ENCODE data around the gene GATD1. TPM values are rescaled to one million over a fixed set of nuclear protein-coding genes. Genes with fewer than 3 reads are reported as not detected.

Gene GATD1
- total RNA-seq, 1 experiment from 2014 or later, result 81.3 TPM

DNA sequence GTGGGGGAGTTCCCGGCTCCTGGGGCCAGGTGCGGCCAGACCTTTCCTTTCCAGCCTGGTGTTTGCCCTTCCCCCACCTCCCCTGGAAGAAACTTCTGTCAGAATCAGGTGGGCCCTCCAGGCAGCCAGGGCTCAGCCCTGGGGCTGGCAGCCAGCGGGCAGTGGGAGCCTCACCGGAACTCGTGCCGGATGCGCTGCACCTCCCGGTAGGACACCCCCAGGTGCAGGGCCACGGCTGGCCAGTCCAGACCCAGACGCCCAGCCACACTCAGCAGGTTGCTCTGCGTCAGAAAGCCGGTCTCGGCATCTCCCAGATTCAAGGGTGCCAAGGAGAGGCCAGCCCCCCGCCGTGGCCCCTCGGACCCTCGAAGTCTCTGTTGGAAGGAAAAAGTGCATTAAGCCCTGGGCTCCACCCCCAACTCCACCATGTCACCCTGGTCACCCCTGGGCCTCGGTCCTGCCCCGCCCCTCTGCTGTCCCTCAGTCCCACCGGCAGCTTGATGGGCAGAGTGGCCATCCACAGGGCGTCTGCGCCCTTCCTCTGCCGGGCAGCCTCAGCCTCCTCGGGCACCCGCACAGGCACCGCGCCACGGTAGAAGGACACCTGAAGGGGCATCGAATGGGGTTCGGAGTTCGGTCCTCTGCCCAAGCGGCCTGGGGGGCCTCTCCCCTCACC is 22.5 kb upstream of the GATD1 start:
- peaks cover 13% of the 10 kb centered on the region for H3K36me3 ChIP-seq (ENCODE audit: insufficient read depth, low read length, poor library complexity, severe bottlenecking)
- TF ChIP-seq, protein P1, sequence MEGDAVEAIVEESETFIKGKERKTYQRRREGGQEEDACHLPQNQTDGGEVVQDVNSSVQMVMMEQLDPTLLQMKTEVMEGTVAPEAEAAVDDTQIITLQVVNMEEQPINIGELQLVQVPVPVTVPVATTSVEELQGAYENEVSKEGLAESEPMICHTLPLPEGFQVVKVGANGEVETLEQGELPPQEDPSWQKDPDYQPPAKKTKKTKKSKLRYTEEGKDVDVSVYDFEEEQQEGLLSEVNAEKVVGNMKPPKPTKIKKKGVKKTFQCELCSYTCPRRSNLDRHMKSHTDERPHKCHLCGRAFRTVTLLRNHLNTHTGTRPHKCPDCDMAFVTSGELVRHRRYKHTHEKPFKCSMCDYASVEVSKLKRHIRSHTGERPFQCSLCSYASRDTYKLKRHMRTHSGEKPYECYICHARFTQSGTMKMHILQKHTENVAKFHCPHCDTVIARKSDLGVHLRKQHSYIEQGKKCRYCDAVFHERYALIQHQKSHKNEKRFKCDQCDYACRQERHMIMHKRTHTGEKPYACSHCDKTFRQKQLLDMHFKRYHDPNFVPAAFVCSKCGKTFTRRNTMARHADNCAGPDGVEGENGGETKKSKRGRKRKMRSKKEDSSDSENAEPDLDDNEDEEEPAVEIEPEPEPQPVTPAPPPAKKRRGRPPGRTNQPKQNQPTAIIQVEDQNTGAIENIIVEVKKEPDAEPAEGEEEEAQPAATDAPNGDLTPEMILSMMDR (conservative IDR thresholded peaks at IDR 0.05; ENCODE audit: low read depth, low read length), result no peak
- no peak for TF ChIP-seq EZH2 (IDR thresholded peaks at IDR 0.05; ENCODE audit: borderline replicate concordance, low read depth, low read length, poor library complexity, severe bottlenecking)
- H3K9me3 ChIP-seq (ENCODE audit: low read depth, low read length, poor library complexity, severe bottlenecking), result no peaks in the 10 kb centered on the region
- no peak overlapping the region for H3K27ac ChIP-seq (ENCODE audit: low read depth, low read length, poor library complexity, severe bottlenecking)
- ChIA-PET POLR2A (ENCODE audit: low non-redundant PET) (no interaction called here), CTCF (no interaction called here)
- no peaks in the 10 kb centered on the region for H3K27me3 ChIP-seq (replicated peaks; ENCODE audit: insufficient read depth, low read depth, low read length, poor library complexity)
- no peak overlapping the region for H3K4me3 ChIP-seq (ENCODE audit: low read depth, low read length, poor library complexity, severe bottlenecking)
- no peak for DNase-seq (ENCODE audit: low spot score)
- intact Hi-C loops (cut with micrococcal nuclease; ENCODE audit: unreplicated experiment), result no loop called here
- BruUV-seq (replicated peaks), result no TSS peak
- peaks cover 7% of the 10 kb centered on the region for H3K4me1 ChIP-seq (ENCODE audit: insufficient read depth, low read length, poor library complexity, severe bottlenecking)

DNA sequence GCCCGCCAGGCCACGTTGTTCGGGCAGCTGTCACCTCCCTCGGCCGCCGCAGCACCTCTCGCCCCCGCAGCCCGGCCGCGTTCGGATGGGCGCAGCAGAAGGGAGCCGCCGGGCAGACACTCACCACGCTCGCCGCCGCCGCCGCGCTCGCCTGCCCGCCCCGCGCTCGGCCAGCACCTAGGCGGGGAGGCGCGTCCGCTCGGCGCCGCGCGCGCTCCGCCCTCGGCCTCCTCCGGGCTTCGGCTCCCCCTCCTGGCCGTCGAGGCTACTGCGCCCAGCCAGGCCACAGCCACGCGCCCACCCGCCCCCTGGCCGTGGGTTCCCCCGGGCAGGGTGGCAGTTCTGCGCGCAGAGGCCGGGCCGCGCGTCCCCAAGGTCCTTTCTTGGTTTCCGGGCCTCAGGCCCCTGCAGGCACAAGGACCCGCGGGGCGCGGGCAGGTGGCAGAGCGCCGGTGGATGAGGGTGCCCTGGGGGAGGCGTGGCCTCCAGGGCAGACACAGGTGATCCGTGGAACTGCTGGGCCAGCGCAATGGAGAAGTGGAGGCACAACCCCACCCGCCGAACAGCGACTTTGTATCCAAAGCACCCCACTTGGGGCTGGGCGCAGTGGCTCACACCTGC is 20.9 kb upstream of the GATD1 start, which contains the start of gene SLC25A22:
Gene SLC25A22, minus strand, starts transcription at position 189 of the 621 bp plus-strand sequence. CDS start 3,275 bp downstream, outside the sequence.
- peaks cover 7% of the 10 kb centered on the region for H3K4me1 ChIP-seq (ENCODE audit: insufficient read depth, low read length, poor library complexity, severe bottlenecking)
- H3K27me3 ChIP-seq (replicated peaks; ENCODE audit: insufficient read depth, low read depth, low read length, poor library complexity), result no peaks in the 10 kb centered on the region
- no TSS peak for BruUV-seq (replicated peaks)
- TF ChIP-seq, protein P1 (conservative IDR thresholded peaks at IDR 0.05; ENCODE audit: low read depth, low read length), result peak; percentile 63
- no peak for TF ChIP-seq EZH2 (IDR thresholded peaks at IDR 0.05; ENCODE audit: borderline replicate concordance, low read depth, low read length, poor library complexity, severe bottlenecking)
- peak within 1 kb of the TSS; percentile 89 for H3K27ac ChIP-seq (ENCODE audit: low read depth, low read length, poor library complexity, severe bottlenecking)
- POLR2A ChIA-PET (ENCODE audit: low non-redundant PET), result no interaction called here
- H3K4me3 ChIP-seq (ENCODE audit: low read depth, low read length, poor library complexity, severe bottlenecking), result peak within 1 kb of the TSS; percentile 75
- H3K36me3 ChIP-seq (ENCODE audit: insufficient read depth, low read length, poor library complexity, severe bottlenecking), result peaks cover 16% of the 10 kb centered on the region
- peak; percentile 89 for DNase-seq (ENCODE audit: low spot score)
- intact Hi-C loops (cut with micrococcal nuclease; ENCODE audit: unreplicated experiment), result no loop called here
- CTCF ChIA-PET, result no interaction called here
- H3K9me3 ChIP-seq (ENCODE audit: low read depth, low read length, poor library complexity, severe bottlenecking), result no peaks in the 10 kb centered on the region

DNA sequence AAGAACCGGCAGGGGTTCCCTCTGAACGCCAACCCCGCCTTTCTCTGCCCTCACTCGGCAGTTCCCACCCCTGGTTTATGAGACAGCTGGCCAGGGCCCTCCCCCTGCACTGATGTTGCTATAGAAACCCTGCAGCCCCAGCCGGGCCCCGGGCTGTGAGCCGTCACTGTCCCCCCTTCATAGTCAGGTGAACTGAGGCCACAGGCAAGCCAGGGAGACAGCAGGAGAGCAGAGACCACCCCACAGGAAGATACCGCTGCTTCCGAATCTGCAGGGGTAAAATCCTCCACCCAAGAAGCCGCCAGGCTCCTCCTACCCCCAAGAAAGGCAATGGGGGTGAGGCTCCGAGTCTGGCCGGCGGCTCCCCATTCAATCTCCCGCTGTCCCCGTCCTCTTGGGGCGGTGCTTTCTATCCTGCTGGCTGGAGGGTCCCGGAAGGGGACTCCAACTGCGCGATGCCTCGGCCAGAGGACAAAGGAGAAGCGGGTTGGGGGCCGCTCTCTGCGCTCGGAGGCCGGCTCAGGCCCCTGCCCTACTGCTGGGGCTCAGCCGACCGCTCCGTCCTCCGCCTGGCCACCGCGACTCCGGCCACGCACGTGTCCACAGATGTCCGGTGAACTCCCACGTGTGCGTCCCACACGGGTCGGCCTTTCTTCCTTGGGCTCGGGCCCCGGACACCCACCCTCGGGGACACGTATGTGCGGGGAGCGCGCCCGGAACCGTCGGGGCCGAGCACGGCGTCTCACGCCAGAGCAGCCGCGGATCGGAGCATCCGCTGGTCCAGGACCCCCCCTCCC is 20.2 kb upstream of the GATD1 start:
- Histone ChIP-seq H3K27me3 (replicated peaks; ENCODE audit: insufficient read depth, low read depth, low read length, poor library complexity) (no peaks in the 10 kb centered on the region), H3K4me3 (ENCODE audit: low read depth, low read length, poor library complexity, severe bottlenecking) (peak overlapping the region; percentile 75), H3K36me3 (ENCODE audit: insufficient read depth, low read length, poor library complexity, severe bottlenecking) (peaks cover 16% of the 10 kb centered on the region), H3K4me1 (ENCODE audit: insufficient read depth, low read length, poor library complexity, severe bottlenecking) (peaks cover 7% of the 10 kb centered on the region), H3K27ac (ENCODE audit: low read depth, low read length, poor library complexity, severe bottlenecking) (peak overlapping the region; percentile 89), H3K9me3 (ENCODE audit: low read depth, low read length, poor library complexity, severe bottlenecking) (no peaks in the 10 kb centered on the region)
- ChIA-PET CTCF (interaction anchor here (0.7 kb wide), 1 partner anchor 14 kb away, joined by 3 read pairs; no protein-coding TSS in a partner anchor), POLR2A (ENCODE audit: low non-redundant PET) (no interaction called here)
- TF ChIP-seq, protein P1 (conservative IDR thresholded peaks at IDR 0.05; ENCODE audit: low read depth, low read length), result no peak
- no peak for TF ChIP-seq EZH2 (IDR thresholded peaks at IDR 0.05; ENCODE audit: borderline replicate concordance, low read depth, low read length, poor library complexity, severe bottlenecking)
- BruUV-seq (replicated peaks), result no TSS peak
- intact Hi-C loops (cut with micrococcal nuclease; ENCODE audit: unreplicated experiment), result no loop called here
- DNase-seq (ENCODE audit: low spot score), result peak; percentile 93
